Neutrophil (primary cell): ENCODE data around the gene OSBPL8.

Source experiments
- H3K27ac ChIP-seq: fragments of 200-600 bp; sonication (generic); 2 replicates; pipeline ENCODE4 v1.5.1; 2016; ENCODE audit warnings: mild to moderate bottlenecking, moderate library complexity
- H3K27me3 ChIP-seq: fragments of 200-600 bp; sonication (generic); 2 replicates; pipeline ENCODE4 v1.6.0; 2016; ENCODE audit warnings: mild to moderate bottlenecking
- H3K36me3 ChIP-seq: fragments of 200-600 bp; sonication (generic); 2 replicates; pipeline ENCODE4 v1.5.1; 2017
- H3K4me1 ChIP-seq, 2 experiments: fragments of 200-600 bp in 1 of 2; sonication (generic) in 1 of 2; 1 replicate in 1 of 2; 2 replicates in 1 of 2; pipeline versions ENCODE4 v1.5.1 to v1.6.1; 2013 to 2016; ENCODE audit warnings: low read depth in 1 of 2, low read length in 1 of 2, mild to moderate bottlenecking in 1 of 2, moderate library complexity in 1 of 2; ENCODE audit not compliant: control insufficient read depth in 1 of 2, insufficient read depth in 1 of 2
- H3K4me3 ChIP-seq, 2 experiments: fragments of 200-600 bp in 1 of 2; sonication (generic) in 1 of 2; 1 replicate in 1 of 2; 2 replicates in 1 of 2; pipeline ENCODE4 v1.5.1; 2013 to 2016; ENCODE audit warnings: low read depth in 1 of 2, low read length in 1 of 2, mild to moderate bottlenecking in 1 of 2, moderate library complexity in 1 of 2
- H3K9me3 ChIP-seq: fragments of 200-600 bp; sonication (generic); 2 replicates; pipeline ENCODE4 v1.5.1; 2016
- CTCF ChIP-seq: fragments of 200-600 bp; sonication (generic); IDR thresholded peaks from 2 replicates; pipeline ENCODE4 v1.5.1; 2016; ENCODE audit warnings: antibody characterized with exemption

The OSBPL8 gene

DNA sequence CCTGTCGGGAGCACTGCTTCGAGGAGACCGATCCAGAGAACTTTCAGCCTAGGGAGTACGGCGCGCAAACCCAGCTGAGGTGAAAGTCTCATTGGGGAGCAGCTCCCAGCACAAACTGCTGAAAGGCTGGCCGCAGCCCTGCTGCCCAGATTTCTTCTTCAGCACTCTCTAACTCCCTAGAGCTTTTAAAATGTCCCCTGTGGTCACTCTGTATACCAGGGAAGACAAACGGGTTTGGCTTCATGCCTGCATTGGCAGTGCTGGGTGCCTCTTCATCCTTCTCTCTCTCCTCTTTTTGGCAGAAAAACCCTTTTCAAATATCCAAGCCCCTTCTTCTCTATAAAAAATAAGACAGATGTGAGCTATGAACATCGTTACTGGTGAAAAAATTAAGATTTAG is 246.3 kb downstream of the OSBPL8 start:
- no peaks in the 10 kb centered on the region for H3K9me3 ChIP-seq
- H3K36me3 ChIP-seq: no peaks in the 10 kb centered on the region
- no peak overlapping the region for H3K4me3 ChIP-seq
- H3K4me1 ChIP-seq: no peaks in the 10 kb centered on the region
- H3K27me3 ChIP-seq: peaks cover 10% of the 10 kb centered on the region
- no peak overlapping the region for H3K27ac ChIP-seq
- no peak for TF ChIP-seq CTCF

GRCh38 chr12:76312315-76312714 is 247.3 kb downstream of the OSBPL8 start:
- no peak for TF ChIP-seq CTCF
- H3K27ac ChIP-seq: no peak overlapping the region
- H3K9me3 ChIP-seq: no peaks in the 10 kb centered on the region
- H3K4me3 ChIP-seq: no peak overlapping the region
- no peaks in the 10 kb centered on the region for H3K4me1 ChIP-seq
- no peaks in the 10 kb centered on the region for H3K36me3 ChIP-seq
- peaks cover 10% of the 10 kb centered on the region for H3K27me3 ChIP-seq

DNA sequence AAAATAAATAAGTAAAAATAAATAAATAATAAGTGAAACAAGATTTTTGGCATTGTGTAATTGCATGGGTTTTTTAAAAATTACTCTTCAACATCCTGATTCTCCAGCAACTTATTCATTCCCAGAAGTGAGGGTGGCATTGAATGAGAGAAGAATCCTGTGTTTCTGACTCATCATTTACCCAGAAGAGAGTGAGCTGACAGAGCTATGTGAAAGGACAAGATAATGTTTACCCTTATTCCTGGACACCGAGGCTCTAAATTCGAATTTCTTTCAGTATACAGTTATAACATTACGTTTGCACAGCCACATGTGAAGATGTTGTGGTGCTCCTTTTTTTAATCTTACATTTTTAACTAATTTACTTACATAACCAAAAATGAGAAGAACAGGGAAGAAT is 247.8 kb downstream of the OSBPL8 start:
- no peaks in the 10 kb centered on the region for H3K9me3 ChIP-seq
- H3K4me1 ChIP-seq: no peaks in the 10 kb centered on the region
- H3K36me3 ChIP-seq: no peaks in the 10 kb centered on the region
- no peak for TF ChIP-seq CTCF
- H3K4me3 ChIP-seq: no peak overlapping the region
- H3K27ac ChIP-seq: no peak overlapping the region
- peaks cover 10% of the 10 kb centered on the region for H3K27me3 ChIP-seq

GRCh38 chr12:76310110-76310509 is 249.5 kb downstream of the OSBPL8 start:
- H3K27ac ChIP-seq: no peak overlapping the region
- no peaks in the 10 kb centered on the region for H3K36me3 ChIP-seq
- no peaks in the 10 kb centered on the region for H3K9me3 ChIP-seq
- H3K4me1 ChIP-seq: no peaks in the 10 kb centered on the region
- H3K27me3 ChIP-seq: peaks cover 7% of the 10 kb centered on the region
- no peak overlapping the region for H3K4me3 ChIP-seq
- TF ChIP-seq CTCF: no peak

DNA sequence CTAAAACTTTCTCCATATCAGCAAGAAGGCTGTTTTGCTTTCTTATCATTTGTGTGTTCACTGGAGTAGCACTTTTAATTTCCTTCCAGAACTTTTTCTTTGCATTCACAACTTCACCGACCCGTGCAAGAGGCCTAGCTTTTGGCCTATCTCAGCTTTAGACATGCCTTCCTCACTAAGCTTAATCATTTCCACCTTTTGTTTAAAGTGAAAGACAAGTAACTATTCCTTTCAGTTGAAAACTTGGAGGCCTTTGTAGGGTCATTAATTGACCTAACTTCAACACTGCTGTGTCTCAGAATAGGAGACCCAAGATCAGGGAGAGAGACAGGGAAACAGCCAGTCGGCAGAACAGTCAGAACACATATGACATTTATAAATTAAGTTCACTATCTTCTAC is 250.7 kb downstream of the OSBPL8 start:
- H3K27ac ChIP-seq: no peak overlapping the region
- no peaks in the 10 kb centered on the region for H3K9me3 ChIP-seq
- no peaks in the 10 kb centered on the region for H3K4me1 ChIP-seq
- H3K4me3 ChIP-seq: no peak overlapping the region
- no peaks in the 10 kb centered on the region for H3K36me3 ChIP-seq
- peaks cover 7% of the 10 kb centered on the region for H3K27me3 ChIP-seq
- no peak for TF ChIP-seq CTCF

- Histone ChIP-seq H3K27ac (no peak overlapping the region), H3K27me3 (peaks cover 4% of the 10 kb centered on the region), H3K9me3 (no peaks in the 10 kb centered on the region), H3K4me1 (no peaks in the 10 kb centered on the region), H3K36me3 (no peaks in the 10 kb centered on the region), H3K4me3 (no peak overlapping the region)
- TF ChIP-seq CTCF: no peak
Measured at GRCh38 chr12:76307083-76307482, 252.5 kb downstream of the OSBPL8 start.
